Purkinje cell (primary cell): ENCODE measurements around the gene CD84. TPM values are rescaled to one million over a fixed set of nuclear protein-coding genes. Genes with fewer than 3 reads are reported as not detected.

ENCODE experiments used
- polyA plus RNA-seq: library from polyadenylated mRNA; unstranded; fragments of >200 nt; fragmentation: Nextera tagmentation; gene quantifications from 2 replicates; pipeline ENCODE4 v1.2.1, GENCODE V29; 2014

CD84 gene, protein sequence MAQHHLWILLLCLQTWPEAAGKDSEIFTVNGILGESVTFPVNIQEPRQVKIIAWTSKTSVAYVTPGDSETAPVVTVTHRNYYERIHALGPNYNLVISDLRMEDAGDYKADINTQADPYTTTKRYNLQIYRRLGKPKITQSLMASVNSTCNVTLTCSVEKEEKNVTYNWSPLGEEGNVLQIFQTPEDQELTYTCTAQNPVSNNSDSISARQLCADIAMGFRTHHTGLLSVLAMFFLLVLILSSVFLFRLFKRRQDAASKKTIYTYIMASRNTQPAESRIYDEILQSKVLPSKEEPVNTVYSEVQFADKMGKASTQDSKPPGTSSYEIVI
- polyA plus RNA-seq, result not detected in 2 replicates

GRCh38 chr1:160579216-160579701 lies at the start of gene CD84:
TSS of gene CD84 (minus strand) at chr1:160579496. CDS start at chr1:160579437, 59 bp downstream.

DNA sequence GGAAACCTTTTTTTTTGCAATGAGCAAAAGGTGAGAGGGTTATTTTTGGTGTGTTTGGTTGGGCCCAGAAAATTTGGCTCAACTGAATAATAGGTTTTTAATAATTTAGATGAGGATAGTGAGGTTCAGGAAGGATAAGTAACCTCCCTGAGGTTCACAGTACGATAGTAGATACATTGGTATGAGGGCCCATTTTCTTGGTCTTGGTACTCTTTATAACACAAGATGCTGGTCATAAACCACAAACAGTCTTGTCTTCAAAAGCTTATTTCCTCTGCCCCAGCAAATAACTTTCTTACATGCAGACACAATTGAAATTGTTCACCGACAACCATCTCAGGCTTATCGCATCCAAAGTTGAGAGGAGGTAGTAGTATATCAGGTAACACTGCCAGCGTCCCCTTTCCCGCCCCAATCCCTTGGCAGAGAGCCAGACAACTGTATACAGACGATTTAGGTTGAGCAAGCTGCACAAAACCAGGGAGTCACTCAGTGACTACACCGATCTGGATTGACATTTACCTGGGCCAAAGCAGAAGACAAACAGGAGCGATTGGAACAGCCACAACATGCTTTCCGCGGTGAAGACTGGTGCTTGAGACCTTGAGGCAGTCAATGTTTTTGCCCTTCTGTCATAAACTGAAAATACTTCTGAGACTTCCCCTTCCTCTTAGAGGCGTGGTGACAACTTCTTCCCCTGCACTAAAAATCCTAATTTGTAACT lies 56.5 kb downstream of the CD84 start, which contains the start of gene SLAMF6:
Gene SLAMF6, minus strand, starts transcription at position 634 of the 724 bp plus-strand sequence. Its CDS starts 63 bp downstream, at position 571.

Other genes with a start within 250 kb of the CD84 start
- 54.6 and 87.0 TPM in 2 replicates for gene COPA, start 236.2 kb downstream of the CD84 start, polyA plus RNA-seq
- gene NCSTN, start 236.1 kb downstream of the CD84 start, polyA plus RNA-seq, result 45.3 and 55.4 TPM in 2 replicates
- gene NHLH1, start 212.4 kb downstream of the CD84 start, polyA plus RNA-seq, result 1.7 and 4.6 TPM in 2 replicates
- not detected in 2 replicates for gene VANGL2, start 178.9 kb downstream of the CD84 start, polyA plus RNA-seq
- gene SLAMF6, start 56.2 kb downstream of the CD84 start, polyA plus RNA-seq, result not detected in 2 replicates
- gene SLAMF1, start 67.5 kb upstream of the CD84 start, polyA plus RNA-seq, result not detected in 2 replicates
- gene CD48, start 132.3 kb upstream of the CD84 start, polyA plus RNA-seq, result not detected in 2 replicates
- not detected in 2 replicates for gene SLAMF7, start 159.8 kb upstream of the CD84 start, polyA plus RNA-seq
- gene LY9, start 216.7 kb upstream of the CD84 start, polyA plus RNA-seq, result not detected in 2 replicates